ENCODE measurements around the gene ENPP5.

Gene ENPP5, protein sequence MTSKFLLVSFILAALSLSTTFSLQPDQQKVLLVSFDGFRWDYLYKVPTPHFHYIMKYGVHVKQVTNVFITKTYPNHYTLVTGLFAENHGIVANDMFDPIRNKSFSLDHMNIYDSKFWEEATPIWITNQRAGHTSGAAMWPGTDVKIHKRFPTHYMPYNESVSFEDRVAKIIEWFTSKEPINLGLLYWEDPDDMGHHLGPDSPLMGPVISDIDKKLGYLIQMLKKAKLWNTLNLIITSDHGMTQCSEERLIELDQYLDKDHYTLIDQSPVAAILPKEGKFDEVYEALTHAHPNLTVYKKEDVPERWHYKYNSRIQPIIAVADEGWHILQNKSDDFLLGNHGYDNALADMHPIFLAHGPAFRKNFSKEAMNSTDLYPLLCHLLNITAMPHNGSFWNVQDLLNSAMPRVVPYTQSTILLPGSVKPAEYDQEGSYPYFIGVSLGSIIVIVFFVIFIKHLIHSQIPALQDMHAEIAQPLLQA

DNA sequence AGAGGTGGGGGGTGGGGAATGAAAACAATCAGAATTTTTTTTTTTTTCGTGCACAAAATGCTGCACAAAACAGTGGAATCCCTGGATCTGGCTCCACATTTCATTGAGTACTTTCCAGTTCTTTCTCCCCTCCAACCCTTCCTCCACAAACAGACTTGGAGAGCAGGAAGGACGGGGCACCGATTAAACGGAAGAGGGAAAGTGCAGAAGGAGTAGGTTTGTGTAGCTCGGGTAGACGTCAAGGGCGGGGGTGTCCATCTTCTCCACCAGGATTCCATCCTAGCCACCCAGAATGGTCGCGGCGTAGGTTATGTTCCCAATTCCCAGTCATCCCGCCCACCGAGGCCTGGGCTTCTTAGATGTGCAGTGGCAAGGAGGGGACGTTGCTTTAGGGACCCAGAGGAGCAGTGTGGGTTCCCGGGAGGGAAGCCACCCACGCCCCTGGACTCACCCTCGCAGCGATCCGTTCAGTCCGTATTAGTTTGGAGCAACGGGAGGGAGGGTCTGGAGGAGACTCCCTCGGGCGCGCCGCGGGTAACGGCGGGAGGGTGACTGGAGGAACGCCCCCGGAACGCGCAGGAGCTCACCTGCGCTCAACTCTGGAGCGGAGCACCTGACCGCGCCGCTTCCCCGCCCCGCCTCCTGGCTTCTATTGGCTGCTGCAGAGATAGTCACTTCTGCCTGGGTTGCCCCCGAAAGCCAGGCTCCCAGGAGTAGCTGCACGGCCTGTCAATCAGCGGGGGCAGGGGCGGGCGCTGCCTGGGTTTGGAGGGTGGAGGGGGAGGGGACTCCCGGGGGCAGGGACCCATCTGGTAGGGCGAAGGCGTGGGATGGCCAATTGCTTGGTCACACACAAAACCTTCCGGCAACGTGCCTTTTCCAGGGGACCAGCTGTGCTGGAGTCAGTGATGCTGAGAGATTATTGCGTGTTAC lies at the start of gene ENPP5:
TSS of gene ENPP5 (minus strand) at position 624 of the 933 bp plus-strand sequence. CDS start 2,718 bp downstream, outside the sequence.
- DNase-seq: no peak

DNA sequence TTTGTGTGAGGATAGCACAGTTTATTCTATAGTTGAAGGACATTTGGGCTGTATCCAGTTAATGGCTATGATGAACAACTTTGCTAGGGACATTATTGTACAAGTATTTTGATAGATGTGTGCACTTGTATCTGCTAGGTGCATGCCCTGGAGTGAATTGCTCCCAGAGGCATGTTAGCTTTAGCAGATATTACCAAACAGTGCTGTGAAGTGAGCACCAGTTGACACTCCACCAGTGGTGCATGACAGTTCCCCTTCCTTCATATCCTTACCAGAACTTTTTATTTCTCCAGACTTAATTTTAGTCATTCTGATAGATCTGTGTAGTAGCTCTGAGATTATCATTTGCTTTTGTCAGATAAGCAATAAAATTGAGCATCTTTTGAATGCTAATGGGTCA lies 48.9 kb upstream of the ENPP5 start:
- no peak for DNase-seq

DNA sequence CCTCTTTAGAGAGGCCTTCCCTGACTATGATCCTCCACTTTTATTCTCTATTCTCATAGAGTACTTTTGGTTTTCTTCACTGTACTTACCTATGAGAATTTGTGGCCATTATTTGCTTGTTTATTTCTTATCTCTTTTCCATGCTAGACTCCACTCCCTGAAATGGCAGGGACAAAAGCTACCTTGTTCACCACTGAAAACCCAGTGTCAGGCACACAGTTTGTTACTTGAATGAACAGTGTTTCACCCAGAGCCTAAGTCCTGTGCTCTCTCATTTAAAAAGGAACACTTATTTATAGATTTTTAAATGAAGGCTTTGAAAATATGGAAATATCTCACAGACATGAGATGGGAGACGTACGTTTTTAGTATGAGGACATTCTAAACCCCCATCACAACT lies 47.7 kb upstream of the ENPP5 start:
- DNase-seq: no peak

DNA sequence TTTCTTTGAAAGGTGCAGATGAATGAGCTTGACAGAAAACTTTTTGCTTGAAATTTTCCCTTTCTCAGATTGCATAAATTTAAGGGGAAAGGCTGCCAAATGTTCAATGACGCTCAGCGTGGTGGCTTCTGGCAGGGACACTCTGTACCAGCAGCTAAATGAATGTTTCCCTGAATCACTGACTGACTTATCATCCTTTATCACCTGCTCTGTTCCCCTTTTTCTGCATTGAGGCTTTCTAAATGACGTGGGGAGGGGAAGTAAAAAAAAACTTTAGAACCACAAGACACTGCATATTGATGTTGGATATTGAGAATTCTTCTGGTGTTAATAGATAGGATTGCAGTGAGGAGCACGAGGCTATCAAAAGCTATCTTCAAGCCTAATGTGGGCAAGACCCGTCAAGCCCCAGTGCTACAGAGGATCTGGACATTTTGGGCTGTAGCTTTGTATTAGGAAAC lies 46.9 kb upstream of the ENPP5 start:
- no peak for DNase-seq

DNA sequence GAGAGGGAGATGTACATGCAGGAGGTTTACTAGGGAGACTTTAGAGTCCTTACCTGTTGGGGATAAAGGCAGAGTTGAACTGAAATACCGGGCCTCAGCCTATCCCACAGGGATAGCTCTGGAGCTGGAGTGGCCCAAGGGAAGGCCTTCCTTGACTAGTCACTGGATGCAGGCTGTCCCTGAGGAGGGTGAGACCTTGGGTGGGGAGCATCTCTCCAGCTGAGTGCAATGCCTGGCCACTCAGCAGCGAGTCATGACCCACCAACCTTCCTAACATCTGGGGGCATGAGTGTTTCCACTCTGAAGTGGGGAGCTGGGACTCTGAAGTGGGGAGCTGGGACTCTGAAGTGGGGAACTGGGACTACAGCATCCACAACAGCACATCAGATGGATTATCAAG lies 46.1 kb upstream of the ENPP5 start:
- DNase-seq: no peak

DNA sequence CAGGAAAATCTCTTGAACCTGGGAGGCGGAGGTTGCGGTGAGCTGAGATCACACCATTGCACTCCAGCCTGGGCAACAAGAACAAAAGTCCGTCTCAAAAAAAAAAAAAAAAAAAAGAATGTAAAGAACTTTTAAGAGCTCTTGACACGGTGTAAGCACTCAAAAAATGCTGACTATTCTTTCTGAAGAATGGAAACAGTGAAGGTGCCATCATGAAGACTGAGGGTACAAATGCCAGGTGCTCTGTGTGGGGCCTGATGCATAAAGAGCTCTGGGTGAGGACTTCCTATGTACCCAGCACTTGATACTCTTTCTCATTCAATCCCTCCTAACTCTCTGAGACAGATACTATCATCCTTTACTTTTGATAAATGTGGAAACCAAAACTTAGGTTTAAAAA lies 45.0 kb upstream of the ENPP5 start:
- no peak for DNase-seq

DNA sequence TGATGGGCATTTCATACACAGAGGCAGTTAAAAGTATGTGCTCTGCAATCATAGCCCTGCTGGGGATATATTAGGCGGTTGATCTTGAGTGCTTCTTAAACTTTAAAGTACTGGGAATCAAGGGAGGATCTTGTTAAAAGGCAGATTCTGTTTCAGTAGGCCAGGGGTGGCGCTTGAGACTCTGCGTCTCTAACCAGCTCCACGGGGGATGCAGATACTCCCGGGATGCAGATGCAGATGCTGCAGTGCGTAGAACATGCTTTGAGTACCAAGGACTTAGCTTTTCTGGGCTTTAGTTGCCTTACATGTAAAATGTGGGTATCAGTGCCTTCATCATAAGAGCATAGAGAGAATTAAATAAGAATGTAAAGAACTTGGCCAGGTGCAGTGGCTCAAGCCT lies 44.4 kb upstream of the ENPP5 start:
- DNase-seq: no peak

DNA sequence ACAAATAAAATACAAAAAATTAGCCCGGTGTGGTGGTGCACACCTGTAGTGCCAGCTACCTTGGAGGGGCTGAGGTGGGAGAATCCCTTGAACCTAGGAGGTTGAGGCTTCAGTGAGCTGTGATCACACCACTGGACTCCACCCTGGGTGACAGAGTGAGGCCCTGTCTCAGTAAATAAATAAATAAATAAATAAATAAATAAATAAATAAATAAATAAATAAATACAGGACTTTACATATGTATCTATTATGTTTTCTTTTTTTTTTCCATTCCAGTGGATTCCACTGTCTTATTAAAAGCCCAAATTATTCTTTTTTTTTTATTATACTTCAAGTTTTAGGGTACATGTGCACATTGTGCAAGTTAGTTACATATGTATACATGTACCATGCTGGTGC lies 41.1 kb upstream of the ENPP5 start:
- DNase-seq: no peak

DNA sequence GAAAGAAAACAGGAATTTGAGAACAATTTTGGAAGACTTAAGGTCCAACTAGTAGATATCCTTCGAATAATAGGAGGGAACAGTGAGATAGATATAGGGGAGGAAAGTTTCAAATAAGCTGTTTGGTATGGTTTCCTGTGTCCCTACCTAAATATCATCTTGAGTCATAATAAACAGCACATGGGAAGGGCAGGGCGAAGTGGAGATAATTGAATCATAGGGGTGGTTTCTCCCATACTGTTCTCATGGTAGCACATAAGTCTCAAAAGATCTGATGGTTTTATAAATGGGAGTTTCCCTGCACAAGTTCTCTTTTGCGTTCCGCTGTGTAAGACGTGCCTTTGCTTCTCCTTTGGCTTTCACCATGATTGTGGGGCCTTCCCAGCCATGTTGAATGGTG lies 39.5 kb upstream of the ENPP5 start:
- DNase-seq: no peak

DNA sequence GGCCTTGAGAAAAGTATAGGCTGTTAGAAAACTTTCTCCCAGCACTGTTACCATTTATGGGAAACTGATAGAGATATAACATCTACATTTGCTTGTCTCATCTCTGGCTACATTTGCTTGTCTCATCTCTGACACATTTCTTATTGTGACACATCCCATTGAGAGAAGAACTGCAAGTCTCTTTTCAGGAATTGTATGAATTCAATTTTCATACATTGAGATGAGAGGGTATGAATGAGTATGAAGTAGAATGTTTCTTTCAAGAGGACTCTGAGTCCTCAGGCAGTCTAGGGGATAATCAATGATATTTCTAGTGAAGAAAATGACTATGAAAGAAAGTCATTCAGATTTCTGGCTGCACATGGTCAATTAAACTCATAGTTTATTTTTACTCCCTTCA lies 37.5 kb upstream of the ENPP5 start:
- DNase-seq: no peak

DNA sequence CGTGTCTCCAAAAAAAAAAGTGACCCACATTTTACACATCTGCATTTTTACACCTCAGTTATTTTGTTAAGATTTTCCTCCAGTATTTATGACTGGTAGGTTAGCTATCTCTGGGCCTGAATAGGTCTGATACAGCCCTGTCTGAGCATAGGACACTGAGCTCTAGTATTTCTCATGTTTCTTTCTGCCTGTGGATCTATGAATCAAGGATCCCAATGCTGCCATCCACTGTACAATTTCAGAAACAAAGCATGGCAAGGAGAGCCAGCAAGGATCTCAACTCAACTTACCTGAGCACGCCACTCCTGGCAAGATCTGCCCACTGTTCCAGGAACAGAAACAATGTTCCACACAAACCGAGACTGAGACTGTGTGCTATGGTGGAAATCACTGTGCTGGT lies 36.4 kb upstream of the ENPP5 start:
- DNase-seq: no peak

DNA sequence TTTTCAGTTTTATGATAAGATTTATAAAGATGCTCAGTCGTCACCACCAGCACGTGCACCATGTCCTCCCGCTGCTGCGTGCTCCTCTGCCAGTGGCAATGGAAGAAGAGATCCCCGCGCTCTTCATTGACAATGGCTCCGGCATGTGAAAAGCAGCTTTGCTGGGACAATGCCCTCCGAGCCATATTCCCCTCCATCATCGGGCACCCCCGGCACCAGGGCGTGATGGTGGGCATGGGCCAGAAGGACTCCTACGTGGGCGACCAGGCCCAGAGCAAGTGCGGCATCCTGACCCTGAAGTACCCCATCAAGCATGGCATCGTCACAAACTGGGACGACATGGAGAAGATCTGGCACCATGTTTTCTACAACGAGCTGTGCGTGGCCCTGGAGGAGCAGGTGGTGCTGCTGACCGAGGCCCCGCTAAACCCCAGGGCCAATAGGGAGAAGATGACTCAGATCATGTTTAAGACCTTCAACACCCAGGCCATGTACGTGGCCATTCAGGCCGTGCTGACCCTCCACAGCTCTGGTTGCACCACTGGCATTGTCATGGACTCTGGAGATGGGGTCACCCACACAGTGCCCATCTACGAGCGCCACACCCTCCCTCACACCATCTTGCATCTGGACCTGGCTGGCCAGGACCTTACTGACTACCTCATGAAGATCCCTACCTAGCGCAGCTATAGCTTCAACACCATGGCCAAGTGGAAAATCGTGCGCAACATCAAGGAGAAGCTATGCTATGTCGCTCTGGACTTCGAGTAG lies 34.3 kb upstream of the ENPP5 start:
- DNase-seq: no peak

DNA sequence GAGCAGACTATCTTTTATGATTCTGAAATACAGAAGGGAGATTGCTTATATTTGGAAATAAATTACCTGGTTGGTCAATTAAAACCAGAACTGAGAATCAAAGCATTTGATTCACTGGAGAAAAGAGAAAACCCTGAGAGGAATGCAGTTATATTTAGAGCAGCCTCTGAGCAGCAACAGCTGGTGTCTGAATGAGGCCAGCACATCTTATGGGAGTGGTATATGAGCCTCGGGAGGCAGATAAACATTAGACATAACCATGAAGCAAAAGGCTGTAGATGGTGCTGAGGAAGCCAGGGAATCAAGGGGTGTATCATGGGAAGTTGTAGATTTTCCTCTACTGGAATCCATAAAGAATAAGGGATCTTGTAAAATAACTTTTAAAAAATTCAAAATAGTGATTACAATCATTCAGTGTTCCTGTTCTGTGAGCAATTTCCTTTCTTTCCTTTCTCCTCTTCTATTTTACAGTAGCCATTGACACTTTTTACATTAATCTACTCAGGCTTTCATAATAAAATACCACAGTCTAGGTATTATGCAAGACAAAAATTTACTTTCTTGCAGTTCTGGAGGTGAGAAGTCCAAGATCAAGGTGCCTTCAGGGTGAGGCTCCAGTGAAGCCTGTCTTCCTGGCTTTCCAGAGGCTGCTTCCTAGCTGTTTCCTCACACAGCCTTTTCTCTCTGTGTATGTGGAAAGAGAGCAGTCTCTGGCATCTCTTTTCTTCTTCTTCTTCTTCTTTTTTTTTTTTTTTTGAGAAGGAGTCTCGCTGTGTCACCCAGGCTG lies 32.8 kb upstream of the ENPP5 start:
- DNase-seq: no peak

DNA sequence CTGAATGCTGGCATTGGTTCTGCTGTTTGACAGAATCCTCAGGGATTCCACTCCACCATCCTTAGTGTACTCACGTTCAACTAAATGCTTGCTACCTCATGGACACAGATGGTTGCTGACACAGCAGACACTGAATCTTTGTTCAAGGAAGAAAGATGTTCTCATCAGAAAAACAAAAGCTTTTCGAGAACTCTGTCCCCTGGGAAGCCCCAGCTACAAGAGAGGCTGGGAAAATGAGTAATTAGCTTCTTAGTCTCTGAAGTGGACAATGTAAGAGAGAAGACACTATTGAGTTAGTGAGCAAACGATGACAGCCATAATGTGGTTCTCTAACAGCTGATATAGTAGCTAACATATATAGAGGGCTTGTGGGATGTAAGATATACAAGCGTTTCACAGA lies 30.9 kb upstream of the ENPP5 start:
- no peak for DNase-seq

DNA sequence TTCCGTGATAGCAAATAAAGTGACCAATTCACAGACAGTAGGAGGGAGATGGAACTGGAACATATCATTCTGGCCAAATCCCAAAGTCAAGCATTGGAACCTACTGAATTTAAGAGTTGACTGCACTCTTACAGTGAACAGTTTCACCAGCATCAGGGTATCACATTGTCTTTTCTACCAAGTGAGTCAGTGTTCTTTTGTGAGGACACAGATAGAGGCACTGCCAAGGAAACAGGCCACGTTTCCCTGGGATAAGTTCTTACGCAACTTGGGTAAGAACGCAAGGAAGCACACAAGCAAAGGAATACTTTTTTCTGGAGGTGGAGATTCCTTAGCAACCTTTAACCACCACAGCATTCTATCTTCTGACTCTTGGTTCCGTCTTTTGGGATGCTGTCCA lies 28.6 kb upstream of the ENPP5 start:
- DNase-seq: no peak

DNA sequence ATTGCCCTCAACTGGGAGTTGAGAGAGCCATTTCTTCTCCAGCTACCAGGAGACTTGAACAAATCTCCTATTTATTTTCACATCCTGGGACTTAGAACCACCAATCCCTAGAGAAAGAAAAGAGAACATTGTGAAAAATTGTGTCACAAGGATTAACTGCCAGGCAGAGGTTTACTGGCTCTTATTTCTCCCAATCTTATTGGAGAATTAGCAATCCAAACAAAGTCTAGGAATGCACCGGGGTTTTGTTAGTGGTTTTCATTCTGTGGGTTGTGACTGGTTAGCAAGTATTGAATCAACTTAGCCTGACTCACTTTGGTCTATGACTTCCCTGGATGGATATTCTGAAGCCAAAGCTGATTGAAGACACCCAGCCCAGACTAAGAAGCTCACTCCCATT lies 21.2 kb upstream of the ENPP5 start:
- DNase-seq: no peak

DNA sequence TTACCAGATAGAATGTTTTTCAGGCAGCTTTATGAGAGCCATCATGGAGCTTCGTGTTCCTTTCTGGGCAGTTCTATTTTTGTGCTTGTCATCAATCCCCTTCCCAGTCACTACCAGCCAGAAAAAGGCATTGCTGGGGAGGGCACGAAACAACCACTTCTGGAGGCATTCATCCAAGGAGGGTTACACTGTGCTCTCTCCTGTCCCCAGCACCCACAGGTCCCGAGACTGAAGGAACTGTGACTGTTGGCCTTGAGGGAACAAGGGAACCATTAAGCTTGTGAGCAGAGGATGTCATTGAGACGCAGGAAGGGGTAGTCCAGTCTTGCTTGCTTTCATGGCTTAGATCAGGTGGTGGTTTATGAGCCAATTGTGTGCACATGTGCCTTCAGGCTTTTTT lies 20.1 kb upstream of the ENPP5 start:
- DNase-seq: no peak

DNA sequence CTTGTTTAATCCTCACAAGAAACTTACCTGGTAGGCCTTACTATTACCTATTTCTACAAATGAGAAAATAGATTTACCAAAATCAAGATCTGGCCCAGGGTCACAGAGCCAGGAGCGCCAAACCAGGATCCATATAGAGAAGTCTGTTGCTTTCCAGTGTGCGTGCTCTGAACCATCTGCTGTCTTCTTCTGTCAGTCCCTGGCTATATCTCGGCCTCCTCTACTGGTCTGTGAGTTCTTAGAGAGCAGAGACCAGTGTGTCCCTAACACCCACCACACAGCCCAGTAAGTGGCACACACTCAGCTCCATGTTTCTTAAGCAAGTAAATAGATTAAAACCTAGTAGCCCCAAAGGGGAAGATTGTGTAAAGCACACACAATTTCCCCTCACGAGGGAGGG lies 18.9 kb upstream of the ENPP5 start:
- no peak for DNase-seq

DNA sequence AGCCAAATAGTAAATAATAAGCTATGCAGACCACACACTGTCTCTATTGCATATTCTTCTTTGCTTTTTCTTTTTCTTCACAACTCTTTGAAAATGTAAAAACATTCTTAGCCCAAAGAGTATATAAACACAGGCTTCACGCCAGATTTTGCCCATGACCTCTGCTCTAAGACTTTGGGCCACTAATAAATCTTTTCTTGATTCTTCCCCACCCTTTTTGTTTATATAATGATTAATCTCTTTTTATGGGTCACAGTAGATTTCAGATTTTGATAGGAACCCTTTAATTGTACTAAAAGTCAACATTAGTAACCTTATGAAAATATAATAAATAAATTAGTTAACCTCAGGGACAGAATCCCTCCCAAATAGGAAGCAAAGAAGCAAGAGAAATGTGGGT lies 15.8 kb upstream of the ENPP5 start:
- DNase-seq: no peak

DNA sequence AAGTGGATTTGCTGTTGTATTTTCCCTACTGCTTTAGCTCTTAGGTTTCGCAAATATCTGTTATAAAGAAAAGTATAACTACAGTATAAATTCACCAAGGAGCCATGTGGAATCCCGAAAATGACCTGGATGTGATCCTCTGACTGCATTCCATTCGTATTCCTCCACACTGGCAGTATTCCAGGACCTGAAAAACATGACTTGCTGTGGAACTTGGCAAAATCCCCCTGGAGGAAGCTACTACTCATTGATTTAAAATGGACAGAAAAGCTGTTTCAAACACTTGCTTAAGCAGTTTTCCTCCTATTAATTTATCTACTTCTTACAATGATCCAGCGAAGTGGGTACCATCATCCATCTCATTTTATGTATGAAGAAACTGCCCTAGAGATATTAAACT lies 13.3 kb upstream of the ENPP5 start:
- DNase-seq: no peak

DNA sequence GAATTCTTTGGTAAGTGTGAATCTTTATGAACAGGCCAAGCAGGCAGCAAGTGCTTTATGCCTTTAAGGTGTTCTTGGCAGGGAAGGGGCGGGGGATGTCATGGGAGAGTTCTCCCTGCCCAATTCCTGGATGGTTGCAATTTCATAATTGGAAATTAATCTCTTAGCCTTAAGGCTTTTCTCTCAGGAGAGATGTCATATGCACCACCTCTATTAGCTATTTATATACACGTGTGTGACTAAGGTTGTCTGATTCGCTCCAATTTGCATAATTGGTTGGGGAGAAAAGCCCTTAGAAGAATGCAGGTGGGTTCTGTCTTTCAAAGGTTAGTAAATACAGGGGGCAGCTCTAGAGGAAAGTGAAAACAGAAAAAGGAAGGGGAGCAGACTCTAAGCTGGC lies 5.2 kb upstream of the ENPP5 start:
- DNase-seq: no peak

DNA sequence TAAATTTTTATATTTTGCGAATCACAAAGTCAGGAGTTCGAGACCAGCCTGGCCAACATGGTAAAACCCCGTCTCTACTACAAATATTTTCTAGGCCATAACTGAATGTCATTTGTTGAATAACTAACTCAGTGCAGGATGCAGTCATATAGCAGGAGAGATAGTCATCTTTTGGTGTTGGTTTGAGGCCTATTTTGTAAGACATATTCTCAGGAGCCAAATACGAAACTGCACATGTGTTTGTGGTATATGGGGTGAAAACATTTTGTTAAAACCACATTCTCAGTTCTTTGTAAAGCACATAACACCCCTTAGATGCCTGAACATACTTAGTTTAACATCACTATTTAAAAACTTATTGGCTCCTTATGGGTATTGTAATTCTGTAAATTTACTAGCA lies 4.7 kb upstream of the ENPP5 start:
- no peak for DNase-seq
